Lower leg skin (tissue), 3 donors: ENCODE results near the gene TRABD2A.

Experiments
- CTCF ChIP-seq, 3 donors: fragments of 450-650 bp; IDR thresholded peaks; one replicate each; pipeline ENCODE4 v1.5.1; 2016; ENCODE audit warnings: antibody characterized with exemption in 3 of 3, mild to moderate bottlenecking in 3 of 3, moderate library complexity in 2 of 3
- POLR2A ChIP-seq, 2 donors: fragments of 450-650 bp; IDR thresholded peaks; one replicate each; pipeline ENCODE4 v1.6.1; 2016 to 2017; ENCODE audit warnings: antibody characterized with exemption in 2 of 2, mild to moderate bottlenecking in 1 of 2, moderate library complexity in 1 of 2

GRCh38 chr2:84840306-84840705, 40.6 kb downstream of the TRABD2A start:
- no peak for TF ChIP-seq CTCF (IDR thresholded peaks at IDR 0.05)
- no peak for TF ChIP-seq POLR2A (IDR thresholded peaks at IDR 0.05)
